GM21367 (cell line): ENCODE results near the gene PDE10A.

Experiments used
- ATAC-seq: cut with Tn5 transposase; IDR thresholded peaks from one replicate; pipeline ENCODE4 v1.9.1; 2021; ENCODE audit not compliant: unreplicated experiment

PDE10A gene

DNA sequence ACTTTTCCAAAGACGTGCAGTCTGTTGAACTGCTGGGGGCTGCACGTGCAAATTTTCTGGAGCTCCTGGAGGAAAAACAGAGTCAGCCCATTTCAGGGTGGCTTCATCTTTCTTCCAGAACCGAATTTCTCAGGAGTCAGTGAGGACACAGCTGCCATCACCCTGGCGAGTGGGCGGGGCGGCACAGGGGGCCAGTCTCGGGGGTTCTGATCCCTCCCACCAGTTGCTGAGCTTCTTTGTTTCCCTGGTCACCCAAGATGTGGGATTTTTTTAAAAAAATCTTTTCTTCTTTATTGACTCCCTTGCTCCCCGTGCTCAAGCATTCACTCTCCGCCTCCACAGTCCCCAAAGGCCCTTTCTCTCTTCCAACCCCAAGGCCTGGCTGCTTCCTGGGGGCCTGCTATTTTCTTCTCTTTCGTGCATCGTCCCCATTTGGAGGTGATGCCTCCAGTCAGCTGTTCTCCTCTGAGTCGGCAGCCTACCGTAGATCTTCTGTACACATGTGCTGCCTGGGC, 362.6 kb downstream of the PDE10A start:
- no peak for ATAC-seq

- no peak for ATAC-seq
These were observed 364.2 kb downstream of the PDE10A start for GRCh38 chr6:165298875-165299274.

- no peak for ATAC-seq
These were observed 364.6 kb downstream of the PDE10A start for GRCh38 chr6:165298402-165298801.

DNA sequence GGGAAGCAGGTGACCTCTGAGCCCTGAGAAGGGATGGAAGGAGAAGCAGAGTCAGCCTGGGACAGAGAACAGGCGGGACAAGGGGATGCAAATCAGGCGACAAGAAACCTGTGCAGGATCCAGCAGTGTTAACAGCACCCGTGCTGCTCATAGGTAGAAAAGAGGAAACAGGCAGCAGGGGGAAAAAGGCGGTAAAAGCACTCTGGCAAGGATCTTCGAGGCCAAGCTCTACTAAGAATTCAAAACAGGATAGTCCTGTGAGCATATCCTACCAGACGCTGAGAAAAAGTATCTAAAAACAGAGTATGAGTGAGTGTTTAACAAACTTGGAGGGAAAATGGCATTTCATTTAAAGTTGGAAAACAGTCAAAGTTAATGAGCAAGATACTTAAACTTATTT, 370.4 kb downstream of the PDE10A start:
- no peak for ATAC-seq
